Measurements from ENCODE around the gene RASIP1.

Gene RASIP1

GRCh38 chr19:48755084-48755641 is 14.8 kb upstream of the RASIP1 start, which contains the start of gene FGF21:
TSS of gene FGF21 (plus strand) at chr19:48755524. CDS start at chr19:48756237, 713 bp downstream.
- Histone ChIP-seq H3K36me3 (ENCODE audit: control insufficient read depth, insufficient read depth, low read length) (peaks cover 12% of the 10 kb centered on the region), H3K9ac (ENCODE audit: low read depth, low read length) (0 out of 2 replicates have a peak within 1 kb of the TSS, but pooled peaks have one; percentile 30), H3K27me3 (ENCODE audit: control insufficient read depth, insufficient read depth, low read length) (no peaks in the 10 kb centered on the region), H3K4me3 (ENCODE audit: low read depth, low read length) (no peak within 1 kb of the TSS), H3K4me1 (ENCODE audit: control insufficient read depth, insufficient read depth, low read length) (peaks cover 15% of the 10 kb centered on the region), H3K27ac (ENCODE audit: low read depth, low read length) (no peak within 1 kb of the TSS), H3K9me3 (ENCODE audit: control insufficient read depth, insufficient read depth, low read length) (no peaks in the 10 kb centered on the region)

- Histone ChIP-seq H3K36me3 (ENCODE audit: control insufficient read depth, insufficient read depth, low read length) (peaks cover 29% of the 10 kb centered on the region), H3K4me3 (ENCODE audit: low read depth, low read length) (peak within 1 kb of the TSS; percentile 95), H3K27ac (ENCODE audit: low read depth, low read length) (peak within 1 kb of the TSS; percentile 66), H3K9ac (ENCODE audit: low read depth, low read length) (peak within 1 kb of the TSS; percentile 69), H3K9me3 (ENCODE audit: control insufficient read depth, insufficient read depth, low read length) (no peaks in the 10 kb centered on the region), H3K27me3 (ENCODE audit: control insufficient read depth, insufficient read depth, low read length) (no peaks in the 10 kb centered on the region), H3K4me1 (ENCODE audit: control insufficient read depth, insufficient read depth, low read length) (peaks cover 15% of the 10 kb centered on the region)
Observed at GRCh38 chr19:48752496-48753365, 12.3 kb upstream of the RASIP1 start, which contains the start of gene FUT1. TSS of gene FUT1 (minus strand) at chr19:48752641. CDS start at chr19:48751281, 1,360 bp downstream.

DNA sequence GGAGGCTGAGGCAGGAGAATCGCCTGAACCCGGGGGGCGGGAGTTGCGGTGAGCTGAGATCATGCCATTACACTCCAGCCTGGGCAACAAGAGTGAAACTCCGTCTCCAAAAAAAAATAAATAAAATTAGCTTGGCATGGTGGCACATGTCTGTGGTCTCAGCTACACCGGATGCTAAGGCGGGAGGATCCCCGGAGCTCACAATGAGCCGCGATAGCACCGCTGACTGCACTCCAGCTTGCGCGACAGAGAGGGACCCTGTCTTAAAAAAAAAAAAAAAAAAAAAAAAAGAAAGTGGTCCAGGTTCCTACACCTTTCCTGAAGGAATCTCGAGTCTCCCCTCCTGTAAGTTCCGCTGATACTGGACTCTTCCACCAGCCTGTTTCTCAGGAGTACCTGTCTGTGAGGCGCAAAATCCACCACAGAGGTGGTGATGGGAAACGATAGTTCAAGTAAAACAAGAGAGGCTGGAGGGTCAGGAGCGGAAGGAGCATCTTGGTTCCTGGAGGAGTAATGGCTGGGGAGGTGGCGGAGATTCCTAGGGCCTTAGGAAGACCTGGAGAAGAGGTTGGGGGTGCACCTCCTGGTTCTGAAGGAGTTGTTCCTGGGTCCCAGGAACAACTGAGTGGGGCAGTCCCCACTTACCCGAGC is 11.6 kb upstream of the RASIP1 start:
- Histone ChIP-seq H3K4me1 (ENCODE audit: control insufficient read depth, insufficient read depth, low read length) (peaks cover 15% of the 10 kb centered on the region), H3K27ac (ENCODE audit: low read depth, low read length) (peak overlapping the region; percentile 66), H3K27me3 (ENCODE audit: control insufficient read depth, insufficient read depth, low read length) (no peaks in the 10 kb centered on the region), H3K36me3 (ENCODE audit: control insufficient read depth, insufficient read depth, low read length) (peaks cover 29% of the 10 kb centered on the region), H3K4me3 (ENCODE audit: low read depth, low read length) (peak overlapping the region; percentile 95), H3K9ac (ENCODE audit: low read depth, low read length) (peak overlapping the region; percentile 69), H3K9me3 (ENCODE audit: control insufficient read depth, insufficient read depth, low read length) (no peaks in the 10 kb centered on the region)

- H3K9me3 ChIP-seq (ENCODE audit: control insufficient read depth, insufficient read depth, low read length): no peaks in the 10 kb centered on the region
- H3K4me1 ChIP-seq (ENCODE audit: control insufficient read depth, insufficient read depth, low read length): peaks cover 21% of the 10 kb centered on the region
- no peaks in the 10 kb centered on the region for H3K27me3 ChIP-seq (ENCODE audit: control insufficient read depth, insufficient read depth, low read length)
- peak overlapping the region; percentile 6; the same call in 1 of the 2 replicates for H3K4me3 ChIP-seq (ENCODE audit: low read depth, low read length)
- H3K36me3 ChIP-seq (ENCODE audit: control insufficient read depth, insufficient read depth, low read length): peaks cover 29% of the 10 kb centered on the region
- H3K9ac ChIP-seq (ENCODE audit: low read depth, low read length): no peak overlapping the region
- H3K27ac ChIP-seq (ENCODE audit: low read depth, low read length): no peak overlapping the region
Observed at GRCh38 chr19:48750771-48751504, 10.5 kb upstream of the RASIP1 start.

DNA sequence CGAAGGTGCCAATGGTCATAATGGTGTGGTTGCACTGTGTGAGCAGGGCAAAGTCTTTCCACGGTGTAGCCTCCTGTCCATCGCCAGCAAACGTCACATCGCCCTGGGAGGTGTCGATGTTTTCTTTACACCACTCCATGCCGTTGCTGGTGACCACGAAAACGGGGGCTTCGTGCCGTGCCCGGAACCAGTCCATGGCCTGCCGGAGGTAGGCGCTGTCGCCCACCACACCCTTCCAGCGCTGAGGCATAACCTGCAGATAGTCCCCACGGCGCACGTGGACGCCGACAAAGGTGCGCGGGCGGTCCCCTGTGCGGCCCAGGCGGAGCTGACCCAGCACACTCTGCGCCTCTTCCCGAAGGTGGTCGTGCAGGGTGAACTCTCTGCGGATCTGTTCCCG is 9.9 kb upstream of the RASIP1 start:
- no peaks in the 10 kb centered on the region for H3K9me3 ChIP-seq (ENCODE audit: control insufficient read depth, insufficient read depth, low read length)
- H3K27me3 ChIP-seq (ENCODE audit: control insufficient read depth, insufficient read depth, low read length): no peaks in the 10 kb centered on the region
- no peak overlapping the region for H3K27ac ChIP-seq (ENCODE audit: low read depth, low read length)
- no peak overlapping the region for H3K4me3 ChIP-seq (ENCODE audit: low read depth, low read length)
- H3K9ac ChIP-seq (ENCODE audit: low read depth, low read length): no peak overlapping the region
- peaks cover 15% of the 10 kb centered on the region for H3K4me1 ChIP-seq (ENCODE audit: control insufficient read depth, insufficient read depth, low read length)
- peaks cover 29% of the 10 kb centered on the region for H3K36me3 ChIP-seq (ENCODE audit: control insufficient read depth, insufficient read depth, low read length)

- peaks cover 13% of the 10 kb centered on the region for H3K4me1 ChIP-seq (ENCODE audit: control insufficient read depth, insufficient read depth, low read length)
- H3K9ac ChIP-seq (ENCODE audit: low read depth, low read length): no peak overlapping the region
- peaks cover 29% of the 10 kb centered on the region for H3K36me3 ChIP-seq (ENCODE audit: control insufficient read depth, insufficient read depth, low read length)
- no peak overlapping the region for H3K4me3 ChIP-seq (ENCODE audit: low read depth, low read length)
- no peaks in the 10 kb centered on the region for H3K9me3 ChIP-seq (ENCODE audit: control insufficient read depth, insufficient read depth, low read length)
- H3K27me3 ChIP-seq (ENCODE audit: control insufficient read depth, insufficient read depth, low read length): no peaks in the 10 kb centered on the region
- no peak overlapping the region for H3K27ac ChIP-seq (ENCODE audit: low read depth, low read length)
Observed at GRCh38 chr19:48749571-48750198, 9.3 kb upstream of the RASIP1 start.

DNA sequence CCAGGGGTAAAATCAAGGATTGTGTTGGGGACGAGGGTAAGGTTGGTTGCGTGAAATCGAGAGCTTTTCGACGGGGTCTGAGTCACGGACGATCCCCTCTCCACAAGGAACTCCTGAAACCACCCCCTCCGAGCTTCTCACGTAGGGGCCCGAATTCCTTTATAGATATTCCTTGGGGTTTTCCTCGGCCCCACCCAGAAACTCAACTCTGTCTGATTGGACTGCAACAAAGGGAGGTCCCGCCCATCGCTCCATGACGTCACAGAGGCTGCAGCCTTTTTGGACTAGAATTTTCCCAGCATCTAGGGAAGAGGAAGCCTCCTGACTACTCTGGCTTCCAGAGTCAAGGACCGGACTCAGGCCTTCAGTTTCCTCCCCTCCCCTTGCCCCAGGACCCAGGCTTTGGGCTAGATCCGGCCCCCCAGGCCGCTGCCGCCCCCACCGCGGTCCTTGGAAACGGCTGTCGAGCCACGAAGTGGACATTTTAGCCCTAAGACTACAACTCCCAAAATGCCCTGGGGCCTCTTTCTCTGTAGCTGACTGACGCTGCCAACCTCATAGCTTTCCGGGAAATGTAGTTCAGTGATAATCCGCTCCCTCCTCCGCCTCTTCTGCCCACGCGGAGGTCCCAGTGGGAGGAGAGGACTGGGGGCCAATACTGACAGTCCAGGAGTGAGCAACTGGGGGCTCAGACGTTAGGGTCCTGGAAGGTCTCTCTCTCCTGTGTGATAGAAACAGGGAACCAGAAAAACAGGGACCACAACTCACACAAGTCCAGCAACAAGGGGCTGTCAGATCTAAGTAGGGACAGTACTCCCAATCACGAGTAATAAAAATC is 6.5 kb upstream of the RASIP1 start, which contains the start of gene IZUMO1:
Gene IZUMO1 (minus strand): TSS at position 172 of the 838 bp plus-strand sequence. CDS start 1,050 bp downstream, outside the sequence.
- Histone ChIP-seq H3K4me1 (ENCODE audit: control insufficient read depth, insufficient read depth, low read length) (peaks cover 8% of the 10 kb centered on the region), H3K27ac (ENCODE audit: low read depth, low read length) (peak within 1 kb of the TSS; percentile 93), H3K9me3 (ENCODE audit: control insufficient read depth, insufficient read depth, low read length) (no peaks in the 10 kb centered on the region), H3K4me3 (ENCODE audit: low read depth, low read length) (peak within 1 kb of the TSS; percentile 70), H3K9ac (ENCODE audit: low read depth, low read length) (peak within 1 kb of the TSS; percentile 29), H3K36me3 (ENCODE audit: control insufficient read depth, insufficient read depth, low read length) (peaks cover 29% of the 10 kb centered on the region), H3K27me3 (ENCODE audit: control insufficient read depth, insufficient read depth, low read length) (no peaks in the 10 kb centered on the region)

DNA sequence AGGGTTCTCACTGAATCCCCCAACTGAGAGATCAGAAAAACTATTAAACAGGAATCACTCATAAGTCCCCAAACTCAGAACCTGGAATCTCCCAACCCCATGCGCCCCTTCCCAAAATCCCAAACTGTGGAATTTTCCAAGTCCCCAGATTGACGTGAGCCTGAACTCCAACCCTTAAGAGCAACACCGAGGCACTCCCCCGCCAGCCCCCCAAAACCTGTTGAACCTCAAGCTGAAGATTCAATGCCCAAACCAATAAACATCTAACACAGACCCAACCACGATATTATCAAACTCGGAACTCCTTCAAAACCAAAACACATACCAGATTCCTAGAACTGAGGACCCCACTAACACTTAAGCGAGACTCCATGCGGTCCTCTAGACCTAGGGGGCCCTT is 5.7 kb upstream of the RASIP1 start:
- Histone ChIP-seq H3K4me3 (ENCODE audit: low read depth, low read length) (peak overlapping the region; percentile 70), H3K27ac (ENCODE audit: low read depth, low read length) (peak overlapping the region; percentile 93), H3K9ac (ENCODE audit: low read depth, low read length) (peak overlapping the region; percentile 23; the same call in 1 of the 2 replicates), H3K9me3 (ENCODE audit: control insufficient read depth, insufficient read depth, low read length) (no peaks in the 10 kb centered on the region), H3K27me3 (ENCODE audit: control insufficient read depth, insufficient read depth, low read length) (no peaks in the 10 kb centered on the region), H3K36me3 (ENCODE audit: control insufficient read depth, insufficient read depth, low read length) (peaks cover 27% of the 10 kb centered on the region), H3K4me1 (ENCODE audit: control insufficient read depth, insufficient read depth, low read length) (peaks cover 13% of the 10 kb centered on the region)

DNA sequence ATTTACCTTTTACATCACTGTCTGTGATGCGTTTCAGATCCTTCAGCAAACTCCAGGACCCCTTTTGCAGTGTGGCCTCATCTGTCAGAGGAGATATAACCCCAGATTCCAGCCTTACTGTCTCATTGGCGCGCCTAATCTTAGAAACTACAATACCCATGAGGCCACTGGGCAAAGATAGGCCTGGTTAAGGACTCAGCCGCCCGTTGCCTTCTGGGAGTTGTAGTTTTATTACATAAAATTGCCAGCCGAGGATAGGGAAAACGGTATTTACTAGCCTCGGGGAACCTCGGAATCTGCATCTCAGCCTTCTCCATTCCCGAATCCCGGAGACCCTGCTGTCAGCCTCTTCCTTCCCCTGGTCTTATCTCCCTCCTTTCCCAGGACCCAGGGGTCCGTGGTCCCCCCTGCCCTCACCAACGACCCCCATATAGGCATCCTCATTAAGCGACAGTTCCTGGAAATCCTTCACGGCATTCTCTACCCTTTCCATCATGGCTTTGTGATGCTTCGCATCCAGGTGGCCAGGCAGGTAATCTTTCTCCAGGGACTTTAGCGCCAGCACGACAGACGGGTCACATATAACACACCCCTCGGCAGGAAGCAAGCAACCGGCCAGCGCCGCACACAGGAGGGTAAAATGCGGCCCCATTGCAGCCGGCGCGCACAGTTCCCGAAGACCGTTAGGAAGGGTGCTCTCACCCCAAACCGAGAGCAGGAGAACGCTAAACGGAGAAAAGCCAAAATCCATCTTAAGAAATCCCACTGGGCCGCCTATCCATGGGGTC is 5.0 kb upstream of the RASIP1 start:
- Histone ChIP-seq H3K27me3 (ENCODE audit: control insufficient read depth, insufficient read depth, low read length) (peaks cover 1% of the 10 kb centered on the region; the same call in 1 of the 2 replicates), H3K27ac (ENCODE audit: low read depth, low read length) (no peak overlapping the region), H3K9me3 (ENCODE audit: control insufficient read depth, insufficient read depth, low read length) (no peaks in the 10 kb centered on the region), H3K4me1 (ENCODE audit: control insufficient read depth, insufficient read depth, low read length) (peaks cover 17% of the 10 kb centered on the region), H3K4me3 (ENCODE audit: low read depth, low read length) (no peak overlapping the region), H3K9ac (ENCODE audit: low read depth, low read length) (no peak overlapping the region), H3K36me3 (ENCODE audit: control insufficient read depth, insufficient read depth, low read length) (peaks cover 20% of the 10 kb centered on the region)

All from HUES48 (cell line).